Thyroid gland (tissue), 4 donors: ENCODE results near the gene ITIH1.

Experiments used
- POLR2A ChIP-seq, 2 donors: fragments of 450-650 bp; IDR thresholded peaks; one replicate each; pipeline ENCODE4 v1.6.1; 2017; ENCODE audit warnings: antibody characterized with exemption in 2 of 2, mild to moderate bottlenecking in 2 of 2, moderate library complexity in 1 of 2
- TF ChIP-seq, protein P1 (sequence below), 6 experiments: fragments of 200-600 bp in 3 of 6; fragments of 450-650 bp in 3 of 6; sonication (generic) in 3 of 6; IDR thresholded peaks; one replicate each; pipeline ENCODE4 v1.5.1; 2016 to 2019; ENCODE audit warnings: antibody characterized with exemption in 6 of 6, mild to moderate bottlenecking in 2 of 6, inconsistent platforms in 1 of 6, moderate library complexity in 1 of 6

DNA sequence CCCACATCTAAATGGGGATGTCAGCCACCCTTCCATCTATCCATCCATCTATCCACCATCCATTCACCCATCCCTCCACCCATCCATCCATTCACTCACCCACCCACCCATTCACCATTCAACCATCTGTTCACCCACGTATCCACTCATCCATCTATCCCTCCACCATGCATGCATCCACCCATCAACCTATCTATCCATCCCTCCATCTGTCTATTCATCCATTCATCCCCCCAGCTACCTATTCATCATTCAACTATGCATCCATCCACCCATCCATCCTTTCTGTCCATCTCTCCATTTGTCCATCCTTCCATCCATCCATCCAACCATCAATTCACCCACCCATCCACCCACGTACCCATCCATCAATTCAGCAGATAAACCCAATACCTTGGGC is 31.8 kb downstream of the ITIH1 start:
- TF ChIP-seq, protein P1, sequence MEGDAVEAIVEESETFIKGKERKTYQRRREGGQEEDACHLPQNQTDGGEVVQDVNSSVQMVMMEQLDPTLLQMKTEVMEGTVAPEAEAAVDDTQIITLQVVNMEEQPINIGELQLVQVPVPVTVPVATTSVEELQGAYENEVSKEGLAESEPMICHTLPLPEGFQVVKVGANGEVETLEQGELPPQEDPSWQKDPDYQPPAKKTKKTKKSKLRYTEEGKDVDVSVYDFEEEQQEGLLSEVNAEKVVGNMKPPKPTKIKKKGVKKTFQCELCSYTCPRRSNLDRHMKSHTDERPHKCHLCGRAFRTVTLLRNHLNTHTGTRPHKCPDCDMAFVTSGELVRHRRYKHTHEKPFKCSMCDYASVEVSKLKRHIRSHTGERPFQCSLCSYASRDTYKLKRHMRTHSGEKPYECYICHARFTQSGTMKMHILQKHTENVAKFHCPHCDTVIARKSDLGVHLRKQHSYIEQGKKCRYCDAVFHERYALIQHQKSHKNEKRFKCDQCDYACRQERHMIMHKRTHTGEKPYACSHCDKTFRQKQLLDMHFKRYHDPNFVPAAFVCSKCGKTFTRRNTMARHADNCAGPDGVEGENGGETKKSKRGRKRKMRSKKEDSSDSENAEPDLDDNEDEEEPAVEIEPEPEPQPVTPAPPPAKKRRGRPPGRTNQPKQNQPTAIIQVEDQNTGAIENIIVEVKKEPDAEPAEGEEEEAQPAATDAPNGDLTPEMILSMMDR (IDR thresholded peaks at IDR 0.05), result no peak
- no peak for TF ChIP-seq POLR2A (IDR thresholded peaks at IDR 0.05)
